ENCODE measurements around the gene TARS2.

The TARS2 gene

DNA sequence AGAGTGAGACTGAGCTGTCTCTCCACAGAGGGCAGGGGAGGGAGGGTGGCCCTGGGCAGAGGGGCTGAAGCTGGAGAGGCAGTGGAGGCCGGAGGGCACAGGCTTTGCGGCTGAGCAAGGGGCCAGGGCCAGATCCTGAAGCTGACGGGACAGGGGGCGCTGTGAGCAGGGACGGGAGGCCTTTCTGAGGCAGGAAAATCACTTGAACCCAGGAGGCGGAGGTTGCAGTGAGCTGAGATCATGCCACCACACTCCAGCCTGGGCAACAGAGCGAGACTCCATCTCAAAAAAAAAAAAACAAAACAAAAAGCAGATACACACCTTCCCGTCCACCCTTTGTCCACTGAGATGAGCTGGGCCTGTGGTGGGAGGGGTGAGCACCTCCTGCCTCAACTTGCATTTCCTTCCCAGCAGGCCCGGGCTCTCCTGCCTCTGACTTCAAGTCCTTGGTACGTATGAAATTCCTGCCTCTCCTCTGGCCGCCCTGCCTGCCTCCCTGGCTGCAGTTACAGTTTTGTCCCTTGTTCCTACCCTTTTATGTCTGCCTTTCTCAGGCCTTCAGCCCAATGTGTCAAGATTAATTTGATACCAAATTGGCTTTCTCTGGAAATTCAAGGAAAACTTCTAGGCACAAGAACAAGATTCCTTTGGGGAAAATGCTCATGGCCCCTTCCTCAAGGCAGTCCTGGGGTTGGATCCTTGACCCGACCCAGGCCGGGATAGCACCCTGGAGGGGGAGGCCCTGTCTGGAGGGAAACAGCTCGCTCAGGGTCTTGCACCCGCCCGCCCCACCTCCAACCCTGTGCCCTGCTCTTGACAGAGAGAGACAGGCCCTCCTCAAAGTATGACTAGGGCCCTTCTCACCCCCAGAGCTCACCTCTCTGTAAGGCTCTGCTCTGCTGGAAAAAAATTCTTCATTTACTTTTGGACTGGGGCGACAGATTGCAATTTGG, 50.8 kb downstream of the TARS2 start:
- no peak for DNase-seq (ENCODE audit: low read depth, low spot score)

DNA sequence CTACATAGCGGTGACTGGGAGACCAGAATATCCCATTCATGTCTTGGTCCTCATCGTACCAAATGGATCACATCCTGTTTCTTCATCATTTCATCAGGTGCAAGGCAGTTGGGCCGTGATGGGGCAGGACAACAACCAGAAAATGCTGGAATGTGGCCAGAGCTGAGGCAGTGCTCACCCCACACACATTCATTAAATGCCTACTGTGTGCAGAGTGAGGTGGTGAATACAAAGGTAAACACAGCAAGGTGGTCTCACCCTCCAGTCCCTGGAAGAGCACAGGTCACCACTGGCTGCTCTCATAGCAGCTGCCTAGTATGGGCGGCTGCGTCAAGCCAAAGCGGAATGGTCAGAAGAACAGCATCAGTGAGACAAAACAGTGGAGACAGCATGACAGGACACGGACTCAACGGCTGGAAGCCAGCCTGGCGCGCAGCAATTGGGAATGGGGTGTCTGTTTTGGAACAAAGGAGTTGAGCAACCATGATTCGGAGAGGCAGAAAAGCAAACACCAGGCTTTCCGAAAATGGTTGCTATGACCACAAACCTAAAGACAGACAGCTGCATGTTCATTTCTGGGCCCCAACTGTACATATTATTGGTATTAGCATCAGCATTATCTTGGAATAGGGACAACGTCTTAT, 56.4 kb downstream of the TARS2 start:
- DNase-seq (ENCODE audit: low read depth, low spot score): no peak

DNA sequence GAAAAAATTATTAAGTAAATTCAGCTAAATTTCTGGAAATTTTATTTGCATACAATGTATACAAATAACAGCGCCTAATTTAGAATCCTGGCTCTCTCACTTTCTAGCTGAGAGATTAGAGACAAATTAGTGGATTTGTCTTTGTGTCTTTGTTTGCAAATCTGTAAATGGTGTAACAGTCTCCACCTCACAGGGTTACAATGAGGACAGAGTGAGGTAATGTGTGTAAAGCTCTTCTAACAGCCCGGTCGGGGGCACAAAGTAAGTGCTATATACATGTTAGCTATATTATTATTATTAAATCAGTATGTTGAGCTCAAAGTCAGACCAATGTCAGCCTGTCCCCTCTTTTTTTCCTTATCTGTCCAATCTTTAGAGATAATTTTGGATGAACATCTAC, 57.0 kb downstream of the TARS2 start:
- no peak for DNase-seq (ENCODE audit: low read depth, low spot score)

DNA sequence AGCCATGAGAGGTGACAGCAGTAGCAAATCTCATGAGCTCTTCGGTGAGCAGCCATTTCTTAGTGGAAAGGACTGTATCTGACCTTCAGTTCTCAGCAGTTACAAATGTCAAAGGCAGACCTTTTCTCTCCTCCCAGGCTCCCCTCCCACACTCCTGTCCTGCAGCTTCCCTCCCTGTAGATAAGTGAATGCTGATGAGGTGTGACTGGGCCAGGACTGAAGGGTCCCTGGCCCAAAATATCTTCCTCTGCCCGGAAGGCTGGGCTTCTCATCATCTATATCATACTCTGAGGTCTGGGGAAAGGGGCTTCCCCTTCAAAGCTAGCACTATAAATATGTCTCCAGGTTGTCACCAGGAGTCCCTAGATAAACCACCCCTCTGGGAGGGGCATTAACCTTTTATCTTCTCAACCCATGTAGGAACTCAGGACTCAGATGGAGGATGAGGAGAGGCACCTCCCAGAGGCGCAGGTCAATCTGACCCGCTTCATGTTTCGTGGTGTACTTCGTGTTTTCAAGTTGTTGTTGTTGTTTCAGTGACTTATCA, 58.3 kb downstream of the TARS2 start:
- DNase-seq (ENCODE audit: low read depth, low spot score): no peak

DNA sequence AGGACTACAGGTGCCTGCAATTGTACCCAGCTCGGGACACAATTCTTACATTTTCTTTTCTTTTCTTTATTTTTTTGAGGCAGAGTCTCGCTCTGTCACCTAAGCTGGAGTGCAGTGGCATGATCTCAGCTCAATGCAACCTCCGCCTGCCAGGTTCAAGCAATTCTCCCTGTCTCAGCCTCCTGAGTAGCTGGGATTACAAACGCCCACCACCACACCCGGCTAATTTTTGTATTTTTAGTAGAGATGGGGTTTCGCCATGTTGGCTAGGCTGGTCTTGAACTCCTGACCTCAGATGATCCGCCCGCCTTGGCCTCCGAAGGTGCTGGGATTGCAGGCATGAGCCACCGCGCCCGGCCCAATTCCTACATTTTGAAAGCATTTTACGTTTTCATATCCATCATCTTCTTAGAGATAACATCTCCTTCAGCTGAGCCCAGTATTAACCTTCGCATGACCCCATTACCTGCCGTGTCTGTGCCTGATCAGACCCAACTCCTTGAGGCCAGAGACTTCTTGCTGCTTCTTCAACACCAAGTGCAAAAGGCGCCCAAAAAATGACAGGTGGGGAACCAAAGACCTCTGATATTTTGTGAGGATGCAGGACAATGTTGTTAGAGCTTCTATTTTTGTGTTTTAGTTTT, 59.2 kb downstream of the TARS2 start:
- no peak for DNase-seq (ENCODE audit: low read depth, low spot score)

DNA sequence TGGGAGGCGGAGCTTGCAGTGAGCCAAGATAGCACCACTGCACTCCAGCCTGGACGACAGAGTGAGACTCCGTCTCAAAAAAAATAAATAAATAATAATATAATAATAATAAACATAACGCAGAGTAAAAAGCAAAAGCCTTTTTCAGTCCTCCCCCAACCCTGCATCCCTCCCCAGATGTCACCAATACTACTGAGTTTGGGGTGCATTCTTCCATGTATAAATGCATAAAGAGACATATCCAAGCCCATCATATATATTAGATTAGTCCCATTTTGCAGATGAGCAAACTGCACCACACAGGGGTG, 61.1 kb downstream of the TARS2 start:
- DNase-seq (ENCODE audit: low read depth, low spot score): no peak

DNA sequence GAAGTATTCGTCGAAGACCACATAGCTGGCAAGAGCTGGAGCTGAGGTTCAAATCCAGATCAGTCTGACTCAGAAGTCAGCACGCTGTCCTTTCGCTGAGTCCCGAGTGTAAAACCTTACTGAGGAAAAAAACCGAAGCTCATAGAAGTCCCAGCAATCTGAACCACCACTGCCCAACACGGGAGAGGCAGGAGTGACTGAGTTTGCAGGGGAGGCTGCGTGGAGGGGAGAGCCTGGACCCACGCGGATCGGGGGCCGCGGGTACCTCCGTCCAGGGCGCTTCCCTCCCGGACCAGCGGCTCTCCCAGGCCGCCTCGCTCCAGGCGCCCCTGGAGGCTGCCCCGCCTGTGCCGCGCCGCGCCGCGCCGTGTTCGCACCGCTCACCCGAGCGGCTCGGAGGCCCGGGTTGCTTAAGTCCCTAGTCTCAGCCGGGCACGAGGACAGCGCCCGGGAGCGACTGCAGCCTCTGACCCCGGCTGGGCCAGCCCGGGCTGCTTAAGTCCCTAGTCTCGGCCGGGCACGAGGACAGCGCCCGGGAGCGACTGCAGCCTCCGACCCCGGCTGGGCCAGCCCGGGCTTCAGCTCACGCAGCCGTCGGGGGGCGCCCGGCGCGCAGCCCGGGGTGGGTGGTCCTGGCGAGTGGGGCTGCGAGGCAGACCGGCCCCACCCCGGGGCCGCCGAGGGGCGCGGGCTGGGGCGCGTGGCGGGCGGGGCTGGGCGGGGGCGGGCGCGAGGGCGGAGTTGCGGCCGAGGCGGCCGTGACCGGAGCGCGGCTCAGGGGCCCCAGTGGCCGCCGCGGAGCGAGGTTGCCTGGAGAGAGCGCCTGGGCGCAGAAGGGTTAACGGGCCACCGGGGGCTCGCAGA, 61.6 kb downstream of the TARS2 start, which contains the start of gene ADAMTSL4:
TSS of gene ADAMTSL4 (plus strand) at position 777 of the 864 bp plus-strand sequence. CDS start 2,881 bp downstream, outside the sequence.
- DNase-seq (ENCODE audit: low read depth, low spot score): no peak

DNA sequence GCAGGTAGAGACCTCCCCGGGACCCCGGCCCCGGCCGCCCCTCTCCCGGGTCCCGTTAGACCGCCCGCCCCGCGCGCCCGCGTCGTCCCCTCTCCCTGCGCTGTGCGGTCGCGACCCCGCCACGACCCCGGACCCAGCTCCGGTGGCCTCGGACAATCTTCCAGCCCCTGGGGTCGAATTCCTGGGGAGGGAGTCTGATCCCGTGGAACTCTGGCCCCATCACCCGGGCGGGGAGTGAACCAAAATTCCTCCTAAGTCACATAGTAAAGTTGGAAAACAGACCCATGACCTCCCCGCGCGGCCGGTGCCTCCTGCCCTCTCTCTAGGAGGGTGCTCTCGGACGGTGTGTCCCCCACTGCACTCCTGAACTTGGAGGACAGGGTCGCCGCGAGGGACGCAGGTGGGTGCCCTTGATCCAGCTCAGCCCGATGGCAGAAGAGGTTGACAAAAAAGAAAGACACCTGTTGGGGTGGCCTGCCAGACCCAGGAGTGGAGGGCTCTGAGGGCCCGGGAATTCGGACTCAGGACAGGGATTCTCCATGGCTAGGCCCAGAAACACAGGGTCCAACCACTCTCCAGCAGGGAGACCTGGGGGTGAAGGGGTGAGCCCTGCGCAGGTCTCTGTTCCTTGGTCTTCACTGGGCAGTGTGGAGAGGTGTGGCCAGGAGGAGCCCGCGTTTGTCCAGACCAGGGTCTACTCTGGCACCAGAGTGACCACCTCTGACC, 62.4 kb downstream of the TARS2 start:
- DNase-seq (ENCODE audit: low read depth, low spot score): no peak

DNA sequence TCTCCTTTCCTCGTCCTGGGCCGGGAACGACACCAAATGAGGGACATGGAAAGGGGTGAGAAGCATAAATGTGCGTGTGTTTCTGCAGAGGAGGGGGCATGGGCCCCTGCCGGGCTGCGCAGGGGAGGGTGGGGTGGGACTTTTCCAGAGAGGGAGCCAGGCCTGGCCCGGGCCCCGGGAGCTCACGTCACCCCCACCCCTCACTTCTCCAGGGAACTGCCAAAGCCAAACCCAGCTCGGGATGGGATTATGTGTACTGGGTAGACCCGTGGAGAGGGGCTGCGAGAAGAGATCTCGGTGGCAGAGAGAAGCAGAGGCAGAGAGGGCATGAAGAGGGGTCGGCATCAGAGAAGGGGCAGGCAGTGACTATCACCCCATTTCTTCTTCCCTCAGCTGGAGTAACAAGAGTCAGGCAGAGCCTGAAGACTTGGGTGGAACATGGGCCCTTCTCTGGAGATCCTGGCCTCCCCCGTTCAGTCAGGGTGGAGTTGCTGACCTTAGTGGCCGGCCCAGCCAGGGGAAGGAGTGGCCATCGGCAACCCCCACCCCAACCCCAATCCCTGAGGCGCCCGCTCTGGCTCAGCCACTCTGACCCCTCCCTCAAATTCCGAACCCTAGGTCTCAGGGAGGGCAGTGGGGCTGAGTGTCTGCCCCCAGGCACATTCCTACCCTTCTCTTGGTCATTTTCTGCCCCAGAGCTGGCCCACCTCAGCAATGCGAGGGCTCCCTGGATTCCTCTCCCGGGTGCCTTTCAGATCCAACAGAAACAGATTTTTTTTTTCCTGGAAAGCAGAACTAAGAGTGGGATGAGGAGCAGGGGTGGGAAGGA, 63.2 kb downstream of the TARS2 start:
- no peak for DNase-seq (ENCODE audit: low read depth, low spot score)

DNA sequence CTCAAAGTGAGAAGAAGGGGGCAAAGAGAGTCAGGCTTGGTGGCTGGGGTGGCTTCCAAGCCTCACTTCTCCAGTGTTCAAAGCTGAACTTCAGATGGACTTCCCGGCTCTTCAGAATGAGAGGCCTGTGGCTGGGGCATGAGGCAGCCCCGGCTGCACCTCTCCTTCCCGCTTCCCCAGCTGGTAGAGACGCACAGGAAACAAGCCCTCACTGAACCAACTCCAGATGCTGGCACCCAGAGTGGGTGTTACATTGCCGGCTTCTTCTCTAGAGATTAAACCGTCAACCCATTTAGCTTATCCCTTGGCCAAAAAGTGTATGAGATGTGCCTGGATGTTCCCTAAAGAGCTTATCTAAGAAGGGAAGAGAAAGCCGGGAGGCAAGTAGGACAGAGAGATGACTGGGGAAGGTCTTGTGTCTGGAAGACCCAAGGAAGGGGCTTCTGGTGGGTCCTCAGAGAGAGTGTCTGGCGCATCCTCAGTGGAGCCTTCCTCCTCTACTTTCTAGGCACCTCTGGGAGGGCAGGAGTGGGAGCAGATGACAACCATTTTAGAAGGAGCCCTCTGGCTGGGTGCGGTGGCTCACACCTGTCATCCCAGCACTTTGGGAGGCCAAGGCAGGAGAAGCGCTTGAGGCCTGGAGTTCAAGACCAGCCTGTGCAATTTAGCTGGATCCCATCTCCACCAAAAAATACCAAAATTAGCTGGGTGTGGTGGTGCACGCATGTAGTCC, 64.0 kb downstream of the TARS2 start:
- DNase-seq (ENCODE audit: low read depth, low spot score): no peak

DNA sequence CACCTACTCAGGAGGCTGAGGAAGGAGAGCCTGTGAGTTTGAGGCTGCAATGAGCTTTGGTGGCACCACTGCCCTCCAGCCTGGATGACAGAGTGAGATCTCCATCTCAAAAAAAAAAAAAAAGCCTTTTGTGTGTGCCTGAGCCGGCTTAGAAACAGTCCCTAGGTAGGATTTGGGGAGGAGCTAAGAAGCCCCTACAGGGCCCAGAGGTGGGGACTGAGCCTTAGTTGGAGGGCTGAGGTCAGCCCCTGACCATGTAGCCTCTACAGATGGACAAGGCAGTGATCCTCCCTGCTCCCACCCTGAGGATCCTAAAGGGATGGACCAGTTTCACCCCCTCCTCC, 64.5 kb downstream of the TARS2 start:
- DNase-seq (ENCODE audit: low read depth, low spot score): no peak

DNA sequence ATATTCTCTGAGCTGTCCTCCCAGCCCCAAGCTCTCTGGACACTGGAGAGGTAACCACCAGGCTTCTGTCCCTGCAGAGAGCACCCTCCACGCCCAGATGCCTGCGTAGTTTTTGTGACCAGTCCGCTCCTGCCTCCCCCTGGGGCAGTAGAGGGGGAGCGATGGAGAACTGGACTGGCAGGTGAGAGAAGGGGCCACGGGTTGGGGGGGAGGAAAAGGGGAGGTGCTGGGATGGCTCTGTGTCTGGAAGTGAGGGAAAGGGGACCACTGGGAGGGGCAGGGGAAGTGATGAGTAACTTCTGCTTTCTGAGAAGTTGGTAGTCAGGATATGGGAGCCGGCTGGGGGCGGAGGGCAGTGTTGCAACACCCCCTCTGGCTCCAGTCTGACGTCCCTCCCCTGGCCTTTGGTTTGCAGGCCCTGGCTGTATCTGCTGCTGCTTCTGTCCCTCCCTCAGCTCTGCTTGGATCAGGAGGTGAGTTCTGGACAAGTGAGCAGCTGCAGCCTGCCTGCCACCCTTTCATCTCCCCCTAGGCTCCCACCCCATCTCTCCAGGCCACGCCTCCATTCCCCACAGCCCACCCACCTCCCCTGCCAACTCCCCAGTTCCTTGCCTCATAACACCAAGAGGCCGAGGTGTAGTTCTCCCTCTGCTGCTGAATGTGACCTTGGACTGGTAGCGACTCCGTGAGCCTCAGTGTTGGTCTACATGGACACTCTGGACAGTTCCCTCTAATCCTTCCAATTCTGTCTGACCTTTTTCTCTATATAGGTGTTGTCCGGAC, 65.1 kb downstream of the TARS2 start:
- no peak for DNase-seq (ENCODE audit: low read depth, low spot score)

DNA sequence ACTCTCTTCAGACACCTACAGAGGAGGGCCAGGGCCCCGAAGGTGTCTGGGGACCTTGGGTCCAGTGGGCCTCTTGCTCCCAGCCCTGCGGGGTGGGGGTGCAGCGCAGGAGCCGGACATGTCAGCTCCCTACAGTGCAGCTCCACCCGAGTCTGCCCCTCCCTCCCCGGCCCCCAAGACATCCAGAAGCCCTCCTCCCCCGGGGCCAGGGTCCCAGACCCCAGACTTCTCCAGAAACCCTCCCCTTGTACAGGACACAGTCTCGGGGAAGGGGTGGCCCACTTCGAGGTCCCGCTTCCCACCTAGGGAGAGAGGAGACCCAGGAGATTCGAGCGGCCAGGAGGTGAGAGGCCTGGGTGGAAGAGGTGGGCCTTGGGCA, 65.7 kb downstream of the TARS2 start:
- no peak for DNase-seq (ENCODE audit: low read depth, low spot score)

DNA sequence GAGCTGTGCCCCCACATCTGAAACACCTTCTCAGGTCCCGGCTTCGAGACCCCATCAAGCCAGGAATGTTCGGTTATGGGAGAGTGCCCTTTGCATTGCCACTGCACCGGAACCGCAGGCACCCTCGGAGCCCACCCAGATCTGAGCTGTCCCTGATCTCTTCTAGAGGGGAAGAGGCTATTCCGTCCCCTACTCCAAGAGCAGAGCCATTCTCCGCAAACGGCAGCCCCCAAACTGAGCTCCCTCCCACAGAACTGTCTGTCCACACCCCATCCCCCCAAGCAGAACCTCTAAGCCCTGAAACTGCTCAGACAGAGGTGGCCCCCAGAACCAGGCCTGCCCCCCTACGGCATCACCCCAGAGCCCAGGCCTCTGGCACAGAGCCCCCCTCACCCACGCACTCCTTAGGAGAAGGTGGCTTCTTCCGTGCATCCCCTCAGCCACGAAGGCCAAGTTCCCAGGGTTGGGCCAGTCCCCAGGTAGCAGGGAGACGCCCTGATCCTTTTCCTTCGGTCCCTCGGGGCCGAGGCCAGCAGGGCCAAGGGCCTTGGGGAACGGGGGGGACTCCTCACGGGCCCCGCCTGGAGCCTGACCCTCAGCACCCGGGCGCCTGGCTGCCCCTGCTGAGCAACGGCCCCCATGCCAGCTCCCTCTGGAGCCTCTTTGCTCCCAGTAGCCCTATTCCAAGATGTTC, 66.3 kb downstream of the TARS2 start:
- DNase-seq (ENCODE audit: low read depth, low spot score): no peak

DNA sequence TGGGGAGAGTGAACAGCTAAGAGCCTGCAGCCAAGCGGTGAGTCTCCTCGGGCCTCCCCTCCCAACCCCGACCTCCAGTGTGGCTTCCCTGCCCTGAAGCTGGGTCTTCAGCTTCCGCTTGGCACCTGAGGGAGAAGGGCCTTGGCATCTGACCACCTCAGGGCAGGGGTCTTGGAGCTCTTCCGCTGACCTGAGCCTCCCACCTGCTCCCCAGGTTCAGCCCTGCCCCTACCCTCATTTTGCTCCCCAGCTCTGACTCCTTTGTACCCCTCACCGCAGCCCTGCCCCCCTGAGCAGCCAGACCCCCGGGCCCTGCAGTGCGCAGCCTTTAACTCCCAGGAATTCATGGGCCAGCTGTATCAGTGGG, 66.8 kb downstream of the TARS2 start:
- DNase-seq (ENCODE audit: low read depth, low spot score): no peak

DNA sequence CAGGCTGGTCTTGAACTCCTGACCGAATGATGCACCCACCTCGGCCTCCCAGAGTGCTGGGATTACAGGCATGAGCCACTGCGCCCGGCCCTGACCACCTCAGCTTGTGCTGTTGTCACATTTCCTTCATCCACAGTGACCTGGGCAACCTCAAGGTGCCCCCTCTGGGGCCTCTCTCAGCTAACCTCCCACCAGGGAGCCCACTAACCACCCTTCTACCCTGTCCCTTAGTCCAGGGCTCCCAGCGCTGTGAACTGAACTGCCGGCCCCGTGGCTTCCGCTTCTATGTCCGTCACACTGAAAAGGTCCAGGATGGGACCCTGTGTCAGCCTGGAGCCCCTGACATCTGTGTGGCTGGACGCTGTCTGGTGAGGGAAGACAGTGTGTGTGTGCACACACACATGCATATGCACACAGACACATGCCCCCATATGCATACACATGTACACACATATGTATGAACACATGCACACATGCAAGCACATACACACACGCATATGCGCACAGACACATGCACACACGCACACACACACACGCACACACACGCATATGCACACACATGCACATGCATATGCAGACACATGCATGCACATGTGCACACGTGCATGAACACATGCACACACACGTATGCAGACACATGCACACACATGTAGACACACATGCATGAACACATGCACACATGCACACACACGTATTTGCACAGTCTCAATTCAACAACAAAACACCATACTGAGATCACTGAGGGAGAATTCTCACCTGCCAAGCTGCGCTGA, 68.2 kb downstream of the TARS2 start:
- DNase-seq (ENCODE audit: low read depth, low spot score): no peak

Measured in iPS DF 19.7 (cell line).